PC-9 (cell line): ENCODE measurements around the gene SKAP2.

Experiments used
- CTCF ChIP-seq: fragments of 200-600 bp; sonication (generic); conservative IDR thresholded peaks from 2 replicates; pipeline ENCODE4 v1.6.1; 2017; ENCODE audit warnings: mixed run types, antibody characterized with exemption, mild to moderate bottlenecking, moderate library complexity
- EZH2 ChIP-seq: fragments of 200-600 bp; sonication (generic); IDR thresholded peaks from 2 replicates; pipeline ENCODE4 v1.8.0; 2017; ENCODE audit warnings: antibody characterized with exemption, low read depth

- TF ChIP-seq CTCF = no peak
- no peak for TF ChIP-seq EZH2
Observed at GRCh38 chr7:26900251-26900650, 35.9 kb upstream of the SKAP2 start.
